NCI-H1694 treated with DMSO at 0.1 percent for 48 hours (cell line): ENCODE data around the gene TANC2.
"Not testable (repeated sequence)": the region's sequence is repeated elsewhere in the genome, so short reads cannot be mapped to it uniquely, and the experiment has no call there.

Source experiments
- DNase-seq: peaks from one replicate; lab custom pipeline; 2025; lab: John Stamatoyannopoulos, UW

The TANC2 gene

GRCh38 chr17:62964506-62964905 lies 1.5 kb upstream of the TANC2 start:
- DNase-seq, result no peak

GRCh38 chr17:62965174-62965685 lies 805 bp upstream of the TANC2 start:
- no peak for DNase-seq

GRCh38 chr17:62966426-62967204 lies 580 bp downstream of the TANC2 start:
- DNase-seq, result peak; percentile 54

- no peak for DNase-seq
Measured at GRCh38 chr17:62967205-62967529, 1.1 kb downstream of the TANC2 start.

- peak; percentile 96 for DNase-seq
Measured at GRCh38 chr17:62968445-62968923, 2.4 kb downstream of the TANC2 start.

GRCh38 chr17:62970610-62971009 lies 4.6 kb downstream of the TANC2 start:
- DNase-seq, result no peak

GRCh38 chr17:62971853-62972252 lies 5.8 kb downstream of the TANC2 start:
- DNase-seq, result no peak

GRCh38 chr17:62974788-62975187 lies 8.8 kb downstream of the TANC2 start:
- DNase-seq, result no peak

GRCh38 chr17:62975206-62975605 lies 9.2 kb downstream of the TANC2 start:
- DNase-seq, result no peak

GRCh38 chr17:62976643-62977231 lies 10.7 kb downstream of the TANC2 start:
- DNase-seq, result not testable (repeated sequence)

- no peak for DNase-seq
Measured at GRCh38 chr17:62980842-62981241, 14.8 kb downstream of the TANC2 start.

GRCh38 chr17:62981933-62982332 lies 15.9 kb downstream of the TANC2 start:
- DNase-seq, result no peak

- no peak for DNase-seq
Measured at GRCh38 chr17:62984801-62985200, 18.8 kb downstream of the TANC2 start.

GRCh38 chr17:62986549-62986948 lies 20.5 kb downstream of the TANC2 start:
- no peak for DNase-seq

GRCh38 chr17:62987136-62987535 lies 21.1 kb downstream of the TANC2 start:
- DNase-seq, result no peak

- DNase-seq, result no peak
Measured at GRCh38 chr17:62989501-62989900, 23.5 kb downstream of the TANC2 start.

GRCh38 chr17:62994931-62995330 lies 28.9 kb downstream of the TANC2 start:
- no peak for DNase-seq

GRCh38 chr17:62995377-62995885 lies 29.4 kb downstream of the TANC2 start:
- DNase-seq, result no peak

- no peak for DNase-seq
Measured at GRCh38 chr17:62996221-62996620, 30.2 kb downstream of the TANC2 start.

GRCh38 chr17:62998166-62998565 lies 32.1 kb downstream of the TANC2 start:
- no peak for DNase-seq

GRCh38 chr17:62998665-62999393 lies 32.8 kb downstream of the TANC2 start:
- DNase-seq, result no peak

GRCh38 chr17:62999736-63000135 lies 33.7 kb downstream of the TANC2 start:
- no peak for DNase-seq
